Uterus (tissue), 2 donors: ENCODE measurements around the gene RASL12.

Experiments used
- CTCF ChIP-seq, 4 experiments: fragments of 200-600 bp in 2 of 4; fragments of 450-650 bp in 2 of 4; sonication (generic) in 2 of 4; IDR thresholded peaks; one replicate each; pipeline ENCODE4 v1.5.1; 2016 to 2019; ENCODE audit warnings: antibody characterized with exemption in 4 of 4, mild to moderate bottlenecking in 2 of 4, moderate library complexity in 1 of 4
- POLR2A ChIP-seq, 2 donors: fragments of 450-650 bp; IDR thresholded peaks; one replicate each; pipeline ENCODE4 v1.6.1; 2016; ENCODE audit warnings: antibody characterized with exemption in 2 of 2, mild to moderate bottlenecking in 1 of 2, moderate library complexity in 1 of 2

- TF ChIP-seq CTCF (IDR thresholded peaks at IDR 0.05) (no peak), POLR2A (IDR thresholded peaks at IDR 0.05) (no peak)
Observed at GRCh38 chr15:65027593-65027992, 40.2 kb downstream of the RASL12 start.
